NCI-H2171 treated with DMSO at 0.1 percent for 48 hours (cell line): ENCODE measurements around the gene SYS1.
"Not testable (repeated sequence)": the region's sequence is repeated elsewhere in the genome, so short reads cannot be mapped to it uniquely, and the experiment has no call there.

ENCODE experiments used
- DNase-seq: peaks from one replicate; lab custom pipeline; 2025; lab: John Stamatoyannopoulos, UW

SYS1 gene

DNA sequence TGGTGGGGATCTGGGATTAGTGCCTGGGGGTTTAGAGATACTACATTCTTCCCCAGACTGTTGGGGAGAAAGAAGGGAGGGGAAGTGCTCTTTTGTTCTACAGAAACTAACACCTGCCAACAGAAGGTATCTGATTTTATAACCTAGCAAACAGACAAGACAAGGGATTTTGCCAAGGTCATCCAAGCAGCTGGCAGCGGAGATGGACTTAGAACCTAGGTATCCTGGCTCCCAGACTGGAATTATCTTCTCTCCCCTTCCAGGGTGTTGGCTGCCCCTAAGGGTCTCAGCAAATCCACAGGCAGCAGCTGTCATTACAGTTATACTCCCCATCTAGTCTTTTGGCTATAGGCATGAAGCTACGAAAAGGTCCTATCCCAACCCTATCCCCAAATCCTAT, 23.2 kb upstream of the SYS1 start:
- DNase-seq = no peak

DNA sequence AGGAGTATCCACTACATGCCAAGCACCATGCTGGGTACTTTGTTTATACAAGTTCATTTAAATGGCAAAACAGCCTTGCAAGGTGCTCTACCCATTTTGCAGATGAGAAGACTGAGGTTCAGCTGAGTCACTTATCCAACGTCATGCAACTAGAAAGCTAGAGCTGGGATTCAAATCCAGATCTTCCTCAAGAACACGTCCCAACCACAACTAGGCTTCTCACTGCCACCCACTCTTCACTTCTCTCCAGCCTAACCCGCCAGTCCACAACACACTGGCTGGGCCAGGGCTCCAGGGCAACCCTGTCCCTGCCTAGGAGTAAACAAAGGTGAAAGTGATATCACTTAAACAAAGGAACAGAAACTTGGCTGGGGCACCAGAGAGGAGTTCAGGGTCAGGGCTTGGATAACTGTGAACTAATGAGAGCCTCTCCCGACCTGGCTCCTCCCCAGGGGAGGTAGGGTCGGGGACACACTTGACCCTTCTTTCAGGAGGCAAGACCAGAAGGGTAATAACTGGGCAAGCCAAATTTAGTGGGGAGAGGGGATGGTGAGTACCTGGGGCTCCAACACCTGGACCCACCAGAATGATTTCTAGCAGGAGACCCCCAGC, 22.6 kb upstream of the SYS1 start:
- no peak for DNase-seq

GRCh38 chr20:45340951-45341350, 22.0 kb upstream of the SYS1 start:
- DNase-seq = no peak

DNA sequence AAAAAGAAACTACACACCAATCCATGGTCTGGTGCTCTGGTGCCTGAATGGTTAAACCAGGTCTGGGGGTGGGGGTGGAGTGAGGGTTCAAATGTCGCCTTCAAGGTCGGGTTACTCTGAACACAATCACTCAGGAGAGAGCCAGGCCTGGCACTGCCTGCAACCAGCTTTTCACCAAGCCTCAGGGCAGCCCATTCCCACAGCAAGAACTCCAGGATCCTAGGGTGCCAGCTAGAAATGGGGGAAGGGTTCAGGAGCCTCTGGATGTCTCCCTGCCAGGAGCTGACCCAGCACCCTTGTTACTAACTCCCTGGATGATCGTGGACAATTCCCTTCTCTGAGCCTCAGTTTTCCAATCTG, 21.4 kb upstream of the SYS1 start:
- DNase-seq = no peak

DNA sequence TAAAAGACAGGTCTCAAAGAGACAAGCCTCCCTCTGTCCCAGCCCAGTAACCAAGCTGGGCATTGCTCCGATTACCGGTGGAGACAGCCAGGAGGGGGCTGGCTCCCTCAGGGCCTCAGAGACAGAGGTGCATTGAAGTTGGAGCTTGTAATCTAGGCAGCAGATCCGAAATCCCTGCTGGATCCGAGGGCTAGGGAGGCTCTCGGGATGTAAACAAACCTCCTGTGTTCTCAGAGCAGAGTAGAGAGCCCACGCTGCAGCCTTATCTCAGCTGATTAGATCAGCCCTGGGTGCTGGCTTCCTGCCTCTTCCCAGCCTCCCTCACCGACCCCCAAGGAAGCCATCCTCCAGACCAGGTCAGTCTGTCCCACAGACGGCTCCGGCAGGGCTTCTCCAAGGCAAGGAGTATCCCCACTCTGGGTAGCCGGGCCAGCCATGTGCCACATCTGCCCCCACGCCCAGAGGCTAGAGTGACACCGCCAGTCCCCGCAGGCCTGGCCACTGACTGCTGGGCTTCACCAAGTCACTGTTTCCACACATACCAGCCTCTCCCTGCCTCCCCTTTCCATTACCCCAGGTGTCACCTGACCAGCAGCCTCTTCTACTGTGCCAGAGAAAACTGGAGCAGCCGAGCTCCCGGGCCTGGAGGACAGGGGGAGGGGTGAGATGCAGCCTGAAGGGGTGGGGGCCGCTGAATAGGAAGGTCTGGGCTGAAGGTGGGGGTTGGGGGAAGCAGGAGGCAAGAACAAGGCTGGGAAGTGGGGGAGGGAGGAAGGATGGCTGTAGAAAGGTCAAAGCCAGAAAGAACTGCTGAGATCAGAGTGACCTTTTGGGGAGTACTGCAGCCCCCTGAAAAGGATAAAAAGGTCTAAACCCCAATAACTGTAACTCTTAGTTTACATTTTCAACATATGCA, 20.8 kb upstream of the SYS1 start:
- no peak for DNase-seq

DNA sequence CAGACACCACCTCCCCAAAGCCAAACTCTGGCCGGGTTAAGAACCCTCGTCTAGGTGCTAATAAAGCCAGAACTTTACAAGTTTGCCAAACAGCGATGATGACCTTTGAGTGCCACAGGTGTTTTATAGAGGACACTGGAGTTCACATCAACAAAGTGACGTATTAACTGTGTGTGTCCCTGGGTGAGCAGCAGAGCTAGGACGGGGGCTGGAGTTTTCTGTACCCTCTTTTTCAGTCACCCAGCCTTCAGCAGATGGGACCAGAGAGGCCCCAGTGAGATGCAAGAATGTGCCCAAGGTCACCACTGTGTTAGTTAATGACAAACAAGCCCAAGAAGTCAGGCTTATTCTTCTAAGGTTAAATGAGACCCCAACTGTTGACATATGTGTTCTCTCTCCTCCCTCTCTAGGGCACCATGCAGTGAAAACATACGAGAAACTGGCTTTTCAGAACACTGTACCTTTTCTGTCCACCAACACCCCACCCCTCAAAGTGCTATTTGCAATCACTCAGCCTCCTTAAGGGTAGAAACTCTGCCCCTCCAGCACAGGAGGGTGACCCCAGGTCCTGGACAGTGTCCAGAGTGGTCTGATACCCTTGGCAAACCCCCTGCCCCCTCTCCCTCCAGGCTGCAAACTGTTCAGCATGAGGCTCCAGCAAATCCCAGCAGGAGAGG, 20.0 kb upstream of the SYS1 start:
- no peak for DNase-seq

DNA sequence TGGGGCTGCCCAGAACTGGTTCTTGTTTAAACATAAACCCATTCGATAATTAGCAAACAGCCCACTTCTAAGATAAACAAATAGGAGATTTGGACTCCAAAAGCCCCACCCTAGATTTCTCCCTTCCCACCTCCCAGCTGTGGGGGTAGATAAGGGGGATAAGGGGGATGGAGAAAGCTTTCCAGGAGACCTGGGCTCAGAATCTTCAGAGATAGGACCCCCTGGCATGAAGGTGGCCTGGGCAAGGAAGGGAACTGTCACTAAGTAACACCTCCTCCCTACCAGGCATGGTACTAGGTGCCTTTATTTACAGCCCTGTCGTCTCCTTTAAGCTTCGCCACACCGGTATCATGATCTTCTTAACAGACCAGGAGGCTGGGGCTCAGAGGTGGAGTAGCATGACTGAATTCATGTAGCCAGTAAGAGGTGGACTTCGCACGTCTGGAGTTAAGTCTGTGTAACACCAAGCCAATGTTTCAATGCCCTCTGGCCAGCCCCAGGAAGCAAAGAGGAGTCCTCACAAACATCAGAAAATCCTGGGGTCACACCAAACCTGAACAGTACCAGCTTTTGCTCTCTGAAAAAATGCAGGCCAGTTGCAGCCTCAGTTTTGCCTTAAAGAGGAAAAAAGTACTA, 19.3 kb upstream of the SYS1 start:
- DNase-seq = no peak

DNA sequence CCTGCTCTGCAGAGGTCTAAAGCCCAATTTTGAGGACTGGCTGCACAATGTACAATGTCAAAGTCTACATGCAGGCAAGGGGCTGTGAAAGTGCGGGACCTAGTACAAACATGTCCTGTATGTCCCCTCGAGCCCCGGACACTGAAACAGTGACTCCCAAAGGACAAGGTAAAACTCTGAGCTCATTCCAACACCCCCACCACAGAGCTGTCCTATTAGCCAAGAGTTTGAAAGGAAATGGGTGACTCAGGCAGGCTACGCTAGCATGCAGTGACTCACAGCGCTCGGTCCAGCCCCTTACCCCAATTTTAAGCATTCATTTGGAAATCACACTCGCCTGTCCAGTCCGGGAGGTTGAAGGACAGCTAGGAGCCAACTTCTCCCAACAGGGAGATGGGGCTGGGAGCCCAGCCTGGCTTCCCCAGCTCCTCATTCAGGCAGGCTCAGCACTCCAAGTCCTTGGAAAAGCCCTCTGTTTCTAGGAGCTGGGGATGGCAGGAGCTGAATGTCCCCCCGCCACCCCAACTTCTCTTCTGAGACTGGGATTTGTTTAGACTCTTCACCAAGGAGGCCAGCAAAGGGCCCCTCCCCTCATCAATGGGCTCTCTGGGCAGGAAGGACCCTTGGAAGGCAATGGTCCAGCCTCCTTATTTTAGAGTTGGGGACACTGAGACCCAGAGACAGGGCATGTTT, 18.6 kb upstream of the SYS1 start:
- no peak for DNase-seq

DNA sequence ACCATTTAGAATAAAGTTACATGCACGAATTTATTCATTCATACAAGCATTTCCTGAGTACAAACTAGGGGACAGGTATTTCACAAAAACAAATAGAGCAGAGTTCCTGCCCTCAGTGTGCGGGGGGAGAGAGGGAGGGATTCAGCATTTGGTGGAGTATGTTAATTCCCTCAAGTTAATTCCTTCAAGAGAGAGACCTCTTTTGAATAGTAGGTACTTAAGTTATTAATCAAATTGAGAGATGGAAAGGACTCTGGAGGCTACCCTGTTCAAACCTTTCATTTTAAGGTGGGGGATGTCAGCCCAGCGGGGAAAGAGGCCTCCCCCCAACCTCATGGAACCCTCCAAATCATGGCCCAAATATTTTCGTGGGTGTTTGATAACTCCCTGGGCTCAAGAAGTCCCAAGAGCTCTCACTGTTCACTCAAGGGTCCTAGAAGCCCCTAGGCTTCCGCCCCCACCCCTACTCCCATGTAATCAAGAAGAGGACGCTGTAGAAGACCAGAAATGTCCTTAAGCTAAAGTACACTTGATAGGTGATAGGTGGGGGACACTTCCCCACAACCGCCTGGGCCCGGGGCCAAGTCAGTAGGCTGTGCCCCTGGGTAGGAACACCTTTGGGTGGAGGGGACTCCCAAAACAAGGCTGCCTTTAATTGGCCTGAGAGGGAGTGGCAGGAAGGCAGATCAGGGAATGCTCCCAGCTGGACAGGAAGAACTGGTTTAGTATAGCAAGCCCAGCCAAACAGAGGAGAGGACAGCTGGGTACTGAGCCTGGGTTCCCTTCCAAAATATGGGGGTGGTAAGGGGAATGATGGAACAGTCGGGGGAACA, 17.6 kb upstream of the SYS1 start:
- DNase-seq = no peak

- DNase-seq = no peak
These were observed 16.7 kb upstream of the SYS1 start for GRCh38 chr20:45346291-45346718.

DNA sequence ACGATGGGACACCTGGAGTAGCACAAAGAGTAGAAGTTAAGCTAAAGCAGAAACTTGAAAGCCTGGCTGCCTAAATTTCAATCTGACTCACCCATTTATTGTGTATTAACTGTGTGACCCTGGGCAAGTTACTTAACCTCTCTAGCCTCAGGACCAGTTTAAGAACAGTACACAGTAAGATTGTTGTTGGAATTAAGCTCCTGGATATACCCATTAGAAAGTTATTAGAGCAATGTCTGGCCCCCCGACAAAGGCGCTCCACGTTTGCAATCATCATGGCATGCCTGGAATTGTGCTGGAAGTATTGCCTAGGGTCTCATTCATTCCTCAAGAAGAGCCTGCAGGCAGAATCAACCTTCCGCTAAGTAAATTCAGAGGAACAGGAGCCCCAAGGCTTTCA, 16.1 kb upstream of the SYS1 start:
- no peak for DNase-seq

DNA sequence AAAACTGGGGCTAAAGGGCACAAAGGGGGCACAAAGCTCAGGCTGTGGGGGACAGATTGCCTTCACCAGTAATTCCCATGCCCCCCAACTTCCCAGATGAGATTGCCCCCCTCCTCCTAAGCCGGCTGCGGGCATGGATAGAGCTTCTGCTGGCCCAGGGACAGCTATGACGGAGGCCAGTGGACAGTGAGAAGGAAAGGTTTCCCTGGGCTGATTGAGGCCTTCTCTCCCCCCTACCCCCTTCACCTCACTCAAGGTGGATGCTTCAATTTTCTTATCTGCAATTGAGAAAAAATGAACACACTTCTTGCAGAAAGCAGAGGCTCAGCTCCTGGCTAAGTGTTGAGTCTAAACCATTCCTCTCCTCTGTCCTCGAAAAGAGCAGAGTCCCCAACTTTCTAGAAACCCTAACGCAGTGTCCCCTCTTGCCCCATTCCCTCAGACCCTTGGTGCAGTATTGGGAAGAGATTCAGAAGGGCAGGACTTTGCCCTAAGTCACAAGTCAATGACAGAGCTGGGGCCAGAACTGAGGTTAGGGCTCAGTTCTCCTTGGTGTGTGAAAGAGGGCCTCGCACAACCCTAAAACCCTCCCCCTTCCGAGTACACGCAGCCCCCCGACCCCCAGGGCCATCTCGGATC, 15.5 kb upstream of the SYS1 start:
- no peak for DNase-seq

DNA sequence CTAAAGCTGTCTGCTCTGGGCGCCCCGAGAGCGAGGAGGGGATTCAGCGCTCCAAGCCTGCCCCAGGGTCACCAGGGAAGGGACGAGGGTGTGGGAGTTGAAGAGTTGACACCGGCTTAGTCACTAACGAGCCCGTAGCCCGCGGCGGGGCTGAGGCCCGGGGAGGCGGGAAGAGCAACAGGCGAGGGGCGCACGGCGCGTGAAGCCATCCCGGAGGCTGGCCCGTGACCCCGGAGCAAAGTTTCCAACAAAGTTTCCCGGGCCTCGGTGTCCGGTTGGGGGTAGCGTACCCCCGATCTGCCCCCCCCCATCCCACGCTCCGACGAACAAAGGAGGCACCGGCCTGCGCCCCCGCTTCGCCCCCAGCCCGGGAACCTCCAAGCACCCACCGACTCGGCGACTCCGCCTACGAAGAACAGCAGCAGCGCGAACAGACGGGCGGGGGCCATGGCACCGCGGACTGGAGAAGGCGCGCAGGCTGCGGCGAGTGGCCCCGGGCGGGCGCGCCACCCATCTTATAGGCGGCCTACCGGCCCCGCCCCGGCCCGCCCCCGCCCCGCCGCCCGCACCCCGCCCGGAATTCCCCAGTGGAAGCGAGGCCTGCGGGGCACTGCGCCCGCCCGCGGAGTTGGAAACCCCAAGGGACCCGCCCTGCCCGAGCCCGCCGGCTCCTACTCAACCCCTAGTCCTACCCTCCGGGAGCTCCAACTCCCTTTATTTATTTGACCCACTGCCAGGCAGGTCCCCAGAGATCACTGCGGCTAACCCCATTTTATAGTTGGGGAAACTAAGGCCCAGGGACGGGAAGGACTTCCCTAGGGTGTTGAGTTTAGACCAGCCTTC, 14.8 kb upstream of the SYS1 start, which contains the start of gene SDC4:
SDC4 (minus strand) TSS at position 489 of the 843 bp plus-strand sequence; CDS start at position 449, 40 bp downstream.
- DNase-seq = peak; percentile 64

- no peak for DNase-seq
These were observed 12.7 kb upstream of the SYS1 start for GRCh38 chr20:45350217-45350616.

DNA sequence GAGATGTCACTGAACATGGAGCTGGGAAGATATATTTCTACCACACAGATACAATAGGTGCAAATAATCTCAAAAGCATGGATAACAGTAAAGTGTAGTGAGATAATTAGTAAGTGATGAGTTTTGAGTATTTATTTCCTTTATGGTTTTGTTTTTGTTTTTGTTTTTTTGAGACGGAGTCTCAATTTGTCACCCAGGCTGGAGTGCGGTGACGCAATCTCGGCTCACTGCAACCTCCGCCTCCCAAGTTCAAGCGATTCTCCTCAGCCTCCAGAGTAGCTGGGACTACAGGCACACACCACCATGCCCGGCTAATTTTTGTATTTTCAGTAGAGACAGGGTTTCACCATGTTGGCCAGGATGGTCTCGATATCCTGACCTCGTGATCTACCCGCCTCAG, 12.2 kb upstream of the SYS1 start:
- not testable (repeated sequence) for DNase-seq

- no peak for DNase-seq
These were observed 10.2 kb upstream of the SYS1 start for GRCh38 chr20:45352729-45353128.

- no peak for DNase-seq
These were observed 9.2 kb upstream of the SYS1 start for GRCh38 chr20:45353746-45354145.

DNA sequence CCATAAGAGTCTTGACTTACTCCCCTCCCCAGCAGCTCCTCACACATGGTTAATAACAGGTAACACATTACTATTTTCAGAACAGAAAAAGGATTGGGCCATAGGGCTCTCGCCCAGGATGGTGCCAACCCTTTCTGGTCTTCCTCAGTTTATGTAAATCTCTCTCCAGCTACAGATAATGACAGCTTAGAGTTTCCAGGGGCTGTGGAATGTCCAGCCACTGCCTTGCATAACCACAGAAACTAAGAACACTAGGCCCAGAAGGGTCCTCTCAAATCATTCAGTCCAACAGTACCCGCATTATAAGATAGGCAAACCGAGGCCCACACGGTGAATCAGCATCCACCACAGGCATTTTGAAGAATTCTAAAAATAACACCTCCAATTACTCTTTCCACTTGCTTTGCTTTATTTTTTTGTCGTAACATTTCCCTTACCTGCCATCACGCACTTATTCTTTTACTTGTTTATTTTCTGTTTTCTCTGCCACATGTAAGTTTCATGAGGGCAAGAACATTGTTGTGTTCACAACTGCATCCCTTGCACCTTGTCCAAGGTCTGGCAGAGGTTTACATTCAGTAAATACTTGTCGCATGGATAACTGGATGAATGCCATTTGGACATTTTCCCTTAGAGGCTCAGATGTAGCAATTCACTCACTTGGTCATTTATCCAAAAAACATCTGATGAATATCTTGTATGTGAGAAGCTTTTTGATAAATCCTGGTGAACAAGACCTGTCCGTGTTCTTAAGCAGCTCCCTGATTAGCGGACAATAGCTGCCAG, 8.3 kb upstream of the SYS1 start:
- DNase-seq = no peak
